ENCODE data around the gene AIFM3.

Gene AIFM3

DNA sequence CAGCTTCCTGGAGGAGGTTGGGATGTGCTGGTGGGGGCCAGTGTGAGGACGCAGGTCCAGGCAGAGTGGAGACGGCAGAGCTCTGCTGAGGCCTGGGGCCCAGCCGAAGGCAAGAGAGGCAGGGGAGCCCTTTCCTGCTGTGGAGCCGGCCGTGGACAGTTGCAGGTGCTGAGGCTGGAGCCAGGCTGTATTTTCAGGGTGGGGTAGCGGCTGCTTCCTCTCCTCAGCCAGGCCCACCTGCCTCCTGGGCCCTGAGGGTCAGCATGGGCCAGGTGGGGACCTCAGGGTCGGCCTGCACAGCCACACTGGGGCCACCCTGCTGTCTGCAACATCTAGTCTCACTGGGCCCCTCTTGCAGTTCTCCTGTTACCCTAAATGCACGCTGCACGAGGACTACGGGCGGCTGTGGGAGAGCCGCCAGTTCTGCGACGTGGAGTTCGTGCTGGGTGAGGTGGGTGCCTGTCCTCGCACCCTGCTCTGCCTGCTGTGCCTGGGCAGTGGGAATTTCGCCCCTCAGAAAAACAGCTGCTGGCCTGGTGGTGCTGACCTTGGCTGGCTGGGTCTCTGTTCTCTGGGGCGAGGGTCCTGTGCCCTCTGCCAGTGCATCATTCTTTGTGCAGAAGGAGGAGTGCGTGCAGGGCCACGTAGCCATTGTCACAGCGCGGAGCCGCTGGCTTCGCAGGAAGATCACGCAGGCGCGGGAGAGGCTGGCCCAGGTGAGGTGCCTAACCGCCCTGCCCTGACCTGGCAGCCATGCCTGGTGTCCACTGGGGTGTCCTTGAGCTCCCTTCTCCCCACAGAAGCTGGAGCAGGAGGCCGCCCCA is 26.5 kb downstream of the AIFM3 start:
- Histone ChIP-seq H3K79me2 (ENCODE audit: low read length) (no peaks in the 10 kb centered on the region), H3K27me3 (ENCODE audit: low read depth, low read length) (no peaks in the 10 kb centered on the region), H3K4me2 (ENCODE audit: low read length) (no peak overlapping the region), H2AFZ (ENCODE audit: low read depth, low read length) (no peak overlapping the region), H3K4me1 (ENCODE audit: low read length) (no peaks in the 10 kb centered on the region), H3K4me3 (ENCODE audit: low read length) (no peak overlapping the region), H3K27ac (ENCODE audit: low read length) (no peak overlapping the region), H4K20me1 (ENCODE audit: insufficient read depth, low read length) (no peaks in the 10 kb centered on the region), H3K36me3 (replicated peaks; ENCODE audit: low read depth, low read length) (peaks cover 34% of the 10 kb centered on the region), H3K9me3 (ENCODE audit: insufficient read depth, low read length) (no peaks in the 10 kb centered on the region), H3K9ac (ENCODE audit: low read length) (no peak overlapping the region)
- TF ChIP-seq, protein P1, sequence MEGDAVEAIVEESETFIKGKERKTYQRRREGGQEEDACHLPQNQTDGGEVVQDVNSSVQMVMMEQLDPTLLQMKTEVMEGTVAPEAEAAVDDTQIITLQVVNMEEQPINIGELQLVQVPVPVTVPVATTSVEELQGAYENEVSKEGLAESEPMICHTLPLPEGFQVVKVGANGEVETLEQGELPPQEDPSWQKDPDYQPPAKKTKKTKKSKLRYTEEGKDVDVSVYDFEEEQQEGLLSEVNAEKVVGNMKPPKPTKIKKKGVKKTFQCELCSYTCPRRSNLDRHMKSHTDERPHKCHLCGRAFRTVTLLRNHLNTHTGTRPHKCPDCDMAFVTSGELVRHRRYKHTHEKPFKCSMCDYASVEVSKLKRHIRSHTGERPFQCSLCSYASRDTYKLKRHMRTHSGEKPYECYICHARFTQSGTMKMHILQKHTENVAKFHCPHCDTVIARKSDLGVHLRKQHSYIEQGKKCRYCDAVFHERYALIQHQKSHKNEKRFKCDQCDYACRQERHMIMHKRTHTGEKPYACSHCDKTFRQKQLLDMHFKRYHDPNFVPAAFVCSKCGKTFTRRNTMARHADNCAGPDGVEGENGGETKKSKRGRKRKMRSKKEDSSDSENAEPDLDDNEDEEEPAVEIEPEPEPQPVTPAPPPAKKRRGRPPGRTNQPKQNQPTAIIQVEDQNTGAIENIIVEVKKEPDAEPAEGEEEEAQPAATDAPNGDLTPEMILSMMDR (IDR thresholded peaks at IDR 0.05; ENCODE audit: low read depth, low read length): no peak
- no peak for TF ChIP-seq EZH2phosphoT487 (IDR thresholded peaks at IDR 0.05; ENCODE audit: low read depth)

DNA sequence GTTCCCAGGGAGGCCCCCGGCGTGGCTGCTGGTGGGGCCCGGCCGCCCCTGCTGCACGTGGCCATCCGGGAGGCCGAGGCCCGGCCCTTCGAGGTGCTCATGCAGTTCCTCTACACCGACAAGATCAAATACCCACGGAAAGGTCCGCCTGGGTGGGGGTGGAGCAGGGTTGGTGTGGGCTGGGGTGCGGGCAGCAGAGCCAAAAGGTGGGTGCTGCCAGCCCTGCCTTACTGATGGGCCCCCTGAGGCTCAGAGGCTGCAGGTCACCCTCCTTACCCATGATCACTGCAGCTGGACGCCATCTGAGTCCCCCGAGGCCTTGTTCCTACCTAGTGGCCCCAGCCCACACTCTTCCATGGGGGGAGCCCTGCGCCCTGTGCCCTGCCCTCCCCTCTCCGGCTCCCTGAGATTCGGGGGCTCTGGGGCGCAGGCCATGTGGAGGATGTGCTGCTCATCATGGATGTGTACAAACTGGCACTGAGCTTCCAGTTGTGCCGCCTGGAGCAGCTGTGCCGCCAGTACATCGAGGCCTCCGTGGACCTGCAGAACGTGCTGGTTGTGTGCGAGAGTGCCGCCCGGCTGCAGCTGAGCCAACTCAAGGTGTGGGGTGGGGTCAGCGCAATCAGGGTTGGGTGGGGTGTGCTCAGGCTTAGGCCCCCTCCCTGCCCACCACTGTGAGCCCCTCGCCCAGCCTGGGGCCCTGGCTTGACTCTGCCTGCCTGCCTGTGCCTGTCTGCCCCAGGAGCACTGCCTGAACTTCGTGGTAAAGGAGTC is 27.3 kb downstream of the AIFM3 start:
- no peaks in the 10 kb centered on the region for H3K27me3 ChIP-seq (ENCODE audit: low read depth, low read length)
- H3K36me3 ChIP-seq (replicated peaks; ENCODE audit: low read depth, low read length): peaks cover 42% of the 10 kb centered on the region
- no peak overlapping the region for H3K27ac ChIP-seq (ENCODE audit: low read length)
- no peaks in the 10 kb centered on the region for H3K9me3 ChIP-seq (ENCODE audit: insufficient read depth, low read length)
- no peaks in the 10 kb centered on the region for H4K20me1 ChIP-seq (ENCODE audit: insufficient read depth, low read length)
- no peaks in the 10 kb centered on the region for H3K4me1 ChIP-seq (ENCODE audit: low read length)
- no peak overlapping the region for H2AFZ ChIP-seq (ENCODE audit: low read depth, low read length)
- H3K4me3 ChIP-seq (ENCODE audit: low read length): no peak overlapping the region
- H3K9ac ChIP-seq (ENCODE audit: low read length): no peak overlapping the region
- peaks cover under 1% of the 10 kb centered on the region; the same call in 1 of the 2 replicates for H3K79me2 ChIP-seq (ENCODE audit: low read length)
- H3K4me2 ChIP-seq (ENCODE audit: low read length): no peak overlapping the region
- TF ChIP-seq, protein P1 (IDR thresholded peaks at IDR 0.05; ENCODE audit: low read depth, low read length): no peak
- no peak for TF ChIP-seq EZH2phosphoT487 (IDR thresholded peaks at IDR 0.05; ENCODE audit: low read depth)

DNA sequence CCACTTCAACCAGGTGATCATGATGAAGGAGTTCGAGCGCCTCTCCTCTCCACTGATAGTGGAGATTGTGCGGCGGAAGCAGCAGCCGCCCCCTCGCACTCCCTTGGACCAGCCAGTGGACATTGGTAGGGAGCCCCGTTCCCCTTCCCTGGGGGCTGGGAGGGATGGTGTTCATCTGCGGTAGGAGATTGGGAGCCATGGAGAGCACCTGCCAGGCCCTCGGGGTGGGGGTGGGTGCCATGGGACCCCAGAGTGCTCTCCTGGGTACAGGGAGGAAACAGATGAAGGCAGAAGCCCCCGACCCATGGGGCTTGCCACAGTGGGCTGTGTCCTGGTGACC is 27.8 kb downstream of the AIFM3 start:
- TF ChIP-seq, protein P1 (IDR thresholded peaks at IDR 0.05; ENCODE audit: low read depth, low read length): no peak
- no peak for TF ChIP-seq EZH2phosphoT487 (IDR thresholded peaks at IDR 0.05; ENCODE audit: low read depth)
- no peaks in the 10 kb centered on the region for H3K27me3 ChIP-seq (ENCODE audit: low read depth, low read length)
- H3K36me3 ChIP-seq (replicated peaks; ENCODE audit: low read depth, low read length): peaks cover 47% of the 10 kb centered on the region
- no peak overlapping the region for H2AFZ ChIP-seq (ENCODE audit: low read depth, low read length)
- no peak overlapping the region for H3K4me3 ChIP-seq (ENCODE audit: low read length)
- H3K9ac ChIP-seq (ENCODE audit: low read length): no peak overlapping the region
- H3K9me3 ChIP-seq (ENCODE audit: insufficient read depth, low read length): no peaks in the 10 kb centered on the region
- H3K4me2 ChIP-seq (ENCODE audit: low read length): no peak overlapping the region
- H3K27ac ChIP-seq (ENCODE audit: low read length): no peak overlapping the region
- H3K79me2 ChIP-seq (ENCODE audit: low read length): peaks cover 6% of the 10 kb centered on the region; the same call in 1 of the 2 replicates
- no peaks in the 10 kb centered on the region for H3K4me1 ChIP-seq (ENCODE audit: low read length)
- no peaks in the 10 kb centered on the region for H4K20me1 ChIP-seq (ENCODE audit: insufficient read depth, low read length)

DNA sequence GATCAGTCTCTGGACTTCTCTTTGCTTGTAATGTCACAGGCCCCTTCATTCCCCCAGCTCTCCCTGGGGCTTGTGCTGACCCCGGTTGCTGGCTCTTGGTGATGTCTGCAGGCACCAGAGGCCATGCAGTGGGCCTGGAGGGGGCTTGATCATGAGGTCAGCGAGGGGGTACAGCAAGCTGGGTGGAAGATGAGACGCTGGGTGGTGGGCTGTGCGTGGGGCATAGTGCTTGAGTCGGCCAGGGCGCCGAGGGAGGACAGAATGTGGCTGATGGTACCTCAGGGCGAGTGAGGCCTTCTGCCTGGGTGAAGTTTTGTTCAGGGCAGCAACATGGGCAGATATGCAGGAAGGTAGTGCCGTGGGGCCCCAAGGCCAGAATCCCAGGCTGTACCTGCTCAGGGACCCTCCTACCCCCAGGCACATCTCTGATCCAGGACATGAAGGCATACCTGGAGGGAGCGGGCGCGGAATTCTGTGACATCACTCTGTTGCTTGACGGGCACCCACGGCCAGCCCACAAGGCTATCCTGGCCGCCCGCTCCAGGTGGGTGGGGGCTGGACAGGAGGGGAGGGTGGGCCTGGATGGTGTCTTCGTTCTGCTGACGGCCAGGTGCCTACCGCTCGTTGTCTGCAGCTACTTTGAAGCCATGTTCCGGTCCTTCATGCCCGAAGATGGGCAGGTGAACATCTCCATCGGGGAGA is 28.4 kb downstream of the AIFM3 start:
- peaks cover 12% of the 10 kb centered on the region for H3K79me2 ChIP-seq (ENCODE audit: low read length)
- no peak overlapping the region for H2AFZ ChIP-seq (ENCODE audit: low read depth, low read length)
- 0 out of 2 replicates have a peak, but pooled peaks cover 1% of the 10 kb centered on the region for H4K20me1 ChIP-seq (ENCODE audit: insufficient read depth, low read length)
- H3K36me3 ChIP-seq (replicated peaks; ENCODE audit: low read depth, low read length): peaks cover 50% of the 10 kb centered on the region
- no peaks in the 10 kb centered on the region for H3K9me3 ChIP-seq (ENCODE audit: insufficient read depth, low read length)
- no peak overlapping the region for H3K27ac ChIP-seq (ENCODE audit: low read length)
- H3K4me3 ChIP-seq (ENCODE audit: low read length): no peak overlapping the region
- no peak overlapping the region for H3K9ac ChIP-seq (ENCODE audit: low read length)
- H3K4me2 ChIP-seq (ENCODE audit: low read length): no peak overlapping the region
- TF ChIP-seq EZH2phosphoT487 (IDR thresholded peaks at IDR 0.05; ENCODE audit: low read depth): no peak
- TF ChIP-seq, protein P1 (IDR thresholded peaks at IDR 0.05; ENCODE audit: low read depth, low read length): no peak
- H3K4me1 ChIP-seq (ENCODE audit: low read length): peaks cover 4% of the 10 kb centered on the region
- H3K27me3 ChIP-seq (ENCODE audit: low read depth, low read length): no peaks in the 10 kb centered on the region

Data from OCI-LY3 (cell line).